ENCODE data around the gene TNFAIP3.
A peak's percentile ranks its signal among the peaks of the same experiment; 100 is the strongest.

The TNFAIP3 gene

DNA sequence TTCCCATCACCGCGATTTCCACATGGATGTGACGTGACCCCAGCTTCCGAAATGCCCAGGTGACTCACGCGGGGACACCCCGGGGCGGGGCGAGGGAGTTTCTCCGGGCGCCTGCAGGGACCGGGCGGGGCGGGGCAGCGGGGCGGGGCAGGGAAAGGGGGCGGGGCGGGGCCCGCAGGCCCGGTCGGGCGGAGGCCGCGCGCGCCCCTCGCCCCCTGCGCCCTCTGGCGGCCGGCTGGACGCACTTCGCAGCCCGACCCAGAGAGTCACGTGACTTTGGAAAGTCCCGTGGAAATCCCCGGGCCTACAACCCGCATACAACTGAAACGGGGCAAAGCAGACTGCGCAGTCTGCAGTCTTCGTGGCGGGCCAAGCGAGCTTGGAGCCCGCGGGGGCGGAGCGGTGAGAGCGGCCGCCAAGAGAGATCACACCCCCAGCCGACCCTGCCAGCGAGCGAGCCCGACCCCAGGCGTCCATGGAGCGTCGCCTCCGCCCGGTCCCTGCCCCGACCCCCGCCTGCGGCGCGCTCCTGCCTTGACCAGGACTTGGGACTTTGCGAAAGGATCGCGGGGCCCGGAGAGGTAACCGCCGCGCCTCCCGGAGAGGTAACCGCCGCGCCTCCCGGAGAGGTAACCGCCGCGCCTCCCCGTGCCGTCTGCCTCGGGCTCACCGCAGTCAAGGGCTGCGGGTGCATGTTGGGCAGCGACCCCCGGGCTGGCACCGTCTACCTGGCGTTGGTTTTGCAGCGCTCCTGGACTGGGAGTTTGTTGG lies at the start of gene TNFAIP3:
TNFAIP3 (plus strand) TSS at position 346 of the 771 bp plus-strand sequence. CDS start 3,969 bp downstream, outside the sequence.
- peaks cover 3% of the 10 kb centered on the region for H3K36me3 ChIP-seq (replicated peaks)
- peak within 1 kb of the TSS; percentile 69 for H3K27ac ChIP-seq
- in situ Hi-C loops (cut with HindIII; ENCODE audit: low pct_ligation_motif_present, low sequenced_read_pairs) = no loop called here
- peak within 1 kb of the TSS; percentile 65 for H3K4me3 ChIP-seq (ENCODE audit: low read depth, low read length)
- DNase-seq = peak; percentile 91
- H3K27me3 ChIP-seq (replicated peaks) = no peaks in the 10 kb centered on the region
- TF ChIP-seq, protein P1, sequence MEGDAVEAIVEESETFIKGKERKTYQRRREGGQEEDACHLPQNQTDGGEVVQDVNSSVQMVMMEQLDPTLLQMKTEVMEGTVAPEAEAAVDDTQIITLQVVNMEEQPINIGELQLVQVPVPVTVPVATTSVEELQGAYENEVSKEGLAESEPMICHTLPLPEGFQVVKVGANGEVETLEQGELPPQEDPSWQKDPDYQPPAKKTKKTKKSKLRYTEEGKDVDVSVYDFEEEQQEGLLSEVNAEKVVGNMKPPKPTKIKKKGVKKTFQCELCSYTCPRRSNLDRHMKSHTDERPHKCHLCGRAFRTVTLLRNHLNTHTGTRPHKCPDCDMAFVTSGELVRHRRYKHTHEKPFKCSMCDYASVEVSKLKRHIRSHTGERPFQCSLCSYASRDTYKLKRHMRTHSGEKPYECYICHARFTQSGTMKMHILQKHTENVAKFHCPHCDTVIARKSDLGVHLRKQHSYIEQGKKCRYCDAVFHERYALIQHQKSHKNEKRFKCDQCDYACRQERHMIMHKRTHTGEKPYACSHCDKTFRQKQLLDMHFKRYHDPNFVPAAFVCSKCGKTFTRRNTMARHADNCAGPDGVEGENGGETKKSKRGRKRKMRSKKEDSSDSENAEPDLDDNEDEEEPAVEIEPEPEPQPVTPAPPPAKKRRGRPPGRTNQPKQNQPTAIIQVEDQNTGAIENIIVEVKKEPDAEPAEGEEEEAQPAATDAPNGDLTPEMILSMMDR (IDR thresholded peaks at IDR 0.05; ENCODE audit: low read depth, low read length, missing control alignments) = peak; percentile 69

DNA sequence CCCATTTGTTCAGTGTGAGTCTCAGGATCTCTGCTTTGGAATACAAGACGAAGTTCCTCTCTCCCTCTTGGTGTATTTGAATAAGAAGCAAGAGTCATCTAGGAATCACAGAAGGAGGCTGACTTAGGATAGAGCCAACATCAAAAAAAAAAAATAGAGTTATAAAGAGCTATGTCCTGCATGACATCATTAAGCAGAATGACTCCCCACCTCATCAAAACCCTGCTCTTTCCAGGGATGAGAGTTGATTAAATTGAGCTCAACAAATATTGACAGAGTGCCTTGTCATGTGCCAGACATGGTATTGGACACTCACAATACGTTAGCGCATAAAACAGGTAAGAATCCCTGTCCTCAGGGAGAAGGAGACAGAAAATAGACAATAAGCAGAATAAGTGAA lies 48.6 kb upstream of the TNFAIP3 start:
- Histone ChIP-seq H3K27me3 (replicated peaks) (no peaks in the 10 kb centered on the region), H3K4me3 (ENCODE audit: low read depth, low read length) (no peak overlapping the region), H3K36me3 (replicated peaks) (no peaks in the 10 kb centered on the region), H3K27ac (no peak overlapping the region)
- no peak for DNase-seq
- TF ChIP-seq, protein P1 (IDR thresholded peaks at IDR 0.05; ENCODE audit: low read depth, low read length, missing control alignments) = no peak
- in situ Hi-C loops (cut with HindIII; ENCODE audit: low pct_ligation_motif_present, low sequenced_read_pairs) = no loop called here

DNA sequence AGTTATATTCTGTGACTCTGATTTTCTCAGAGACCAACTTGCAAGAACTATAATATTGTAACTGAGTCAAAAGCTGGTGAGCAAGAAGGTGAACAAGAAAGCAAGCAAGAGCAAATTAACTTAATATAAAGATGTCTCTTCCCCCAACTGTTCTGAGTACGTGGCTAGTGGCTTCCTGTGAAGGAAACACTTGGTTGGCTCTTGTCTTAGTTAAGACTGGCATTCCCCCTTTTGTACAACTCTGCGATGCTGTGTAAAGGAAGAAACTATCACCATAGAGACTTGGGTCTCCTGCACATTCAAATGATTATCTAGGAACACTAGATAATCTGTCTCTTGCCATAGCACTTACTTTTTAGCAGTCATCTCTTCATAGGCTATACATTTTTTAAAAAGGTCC lies 47.3 kb upstream of the TNFAIP3 start:
- in situ Hi-C loops (cut with HindIII; ENCODE audit: low pct_ligation_motif_present, low sequenced_read_pairs) = no loop called here
- DNase-seq = no peak
- TF ChIP-seq, protein P1 (IDR thresholded peaks at IDR 0.05; ENCODE audit: low read depth, low read length, missing control alignments) = no peak
- Histone ChIP-seq H3K27me3 (replicated peaks) (no peaks in the 10 kb centered on the region), H3K36me3 (replicated peaks) (no peaks in the 10 kb centered on the region), H3K4me3 (ENCODE audit: low read depth, low read length) (no peak overlapping the region), H3K27ac (no peak overlapping the region)

DNA sequence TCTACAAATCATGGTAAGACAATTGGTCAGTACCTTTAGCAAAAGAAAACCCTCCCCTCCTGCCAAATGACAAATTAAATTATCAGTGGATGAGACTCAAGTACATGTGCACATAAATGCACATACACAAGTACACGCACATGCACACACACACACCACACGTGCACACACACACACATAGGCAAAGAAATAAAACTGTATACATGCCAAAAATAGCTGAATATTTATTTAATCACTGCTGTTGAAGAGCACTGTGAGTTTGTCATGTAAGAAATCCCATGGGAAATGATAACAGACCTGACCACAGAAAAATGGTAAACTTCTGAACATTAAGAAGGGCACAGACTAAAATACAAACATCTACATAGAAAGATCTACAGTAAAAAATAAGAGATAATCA lies 46.6 kb upstream of the TNFAIP3 start:
- Histone ChIP-seq H3K36me3 (replicated peaks) (no peaks in the 10 kb centered on the region), H3K27ac (no peak overlapping the region), H3K27me3 (replicated peaks) (no peaks in the 10 kb centered on the region), H3K4me3 (ENCODE audit: low read depth, low read length) (no peak overlapping the region)
- no peak for DNase-seq
- TF ChIP-seq, protein P1 (IDR thresholded peaks at IDR 0.05; ENCODE audit: low read depth, low read length, missing control alignments) = no peak
- in situ Hi-C loops (cut with HindIII; ENCODE audit: low pct_ligation_motif_present, low sequenced_read_pairs) = no loop called here

DNA sequence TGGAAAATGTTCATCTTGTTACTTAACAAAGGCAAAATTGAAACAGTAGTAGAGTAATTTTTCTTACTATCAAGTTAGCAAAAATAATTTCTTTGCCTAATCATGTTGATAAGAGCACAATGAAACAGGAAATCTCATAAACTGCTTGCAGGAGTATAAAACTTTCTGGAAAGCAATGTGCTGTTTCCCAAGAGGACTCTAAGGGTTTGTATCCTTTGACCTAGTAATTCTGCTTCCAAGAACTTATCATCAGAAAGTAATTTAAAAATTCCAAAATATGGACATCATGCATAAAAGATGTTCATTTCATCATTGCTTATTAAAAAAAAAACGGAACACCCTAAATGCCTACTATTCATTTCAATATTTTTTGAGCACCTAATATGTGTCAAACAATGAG lies 46.1 kb upstream of the TNFAIP3 start:
- no peak for DNase-seq
- in situ Hi-C loops (cut with HindIII; ENCODE audit: low pct_ligation_motif_present, low sequenced_read_pairs) = no loop called here

More for the DNA sequence above, 46.1 kb upstream of the TNFAIP3 start:
- Histone ChIP-seq H3K27ac (no peak overlapping the region), H3K4me3 (ENCODE audit: low read depth, low read length) (no peak overlapping the region), H3K36me3 (replicated peaks) (no peaks in the 10 kb centered on the region), H3K27me3 (replicated peaks) (no peaks in the 10 kb centered on the region)
- TF ChIP-seq, protein P1 (IDR thresholded peaks at IDR 0.05; ENCODE audit: low read depth, low read length, missing control alignments) = no peak

Data from brain microvascular endothelial cell (primary cell).